HPDE6-E6E7 (cell line): Measurements from ENCODE around the gene ARHGAP42.
A peak's percentile ranks its signal among the peaks of the same experiment; 100 is the strongest.

Experiments used
- DNase-seq: peaks from one replicate; pipeline ENCODE4 v3.0.0; 2011; ENCODE audit warnings: missing footprints; ENCODE audit errors: extremely low spot score

ARHGAP42 gene

DNA sequence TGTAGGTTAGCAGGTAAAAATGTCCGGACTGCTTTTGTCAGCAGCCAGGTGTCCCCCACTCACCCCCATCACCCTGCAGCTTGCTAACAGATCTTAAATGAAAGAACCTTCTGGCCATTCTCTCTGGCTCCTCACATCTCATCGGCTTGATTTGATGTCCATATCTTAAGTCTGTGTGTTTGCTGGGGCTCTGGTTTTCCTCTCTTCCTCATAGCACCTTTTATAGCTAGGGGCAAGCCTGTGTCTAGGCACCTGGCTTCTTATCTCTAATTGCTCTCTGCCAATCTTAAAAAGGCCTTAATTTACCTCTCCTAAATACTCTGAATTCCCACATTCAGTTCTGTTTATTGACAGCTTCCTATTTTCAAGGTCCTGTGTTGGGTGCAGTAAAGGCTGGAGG, 72.0 kb downstream of the ARHGAP42 start:
- DNase-seq, result no peak

DNA sequence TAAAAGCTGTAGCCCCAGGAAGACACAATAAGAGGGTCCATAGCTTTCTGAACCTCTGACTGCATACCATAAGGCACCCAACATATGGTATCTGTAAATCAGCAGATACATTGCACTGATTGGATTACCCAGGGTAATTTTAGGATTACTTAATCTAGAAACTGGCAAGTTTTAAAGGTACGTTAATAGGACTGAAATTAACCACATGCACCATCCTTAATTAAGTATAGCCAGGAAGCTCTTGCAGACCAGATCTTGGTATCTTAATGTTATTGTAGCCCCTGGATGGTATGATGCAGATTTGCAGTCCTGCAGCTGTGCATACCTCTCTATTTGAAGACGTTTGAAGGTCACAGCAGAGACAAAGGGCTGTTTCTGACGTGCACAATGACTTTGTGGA, 72.8 kb downstream of the ARHGAP42 start:
- DNase-seq, result no peak

DNA sequence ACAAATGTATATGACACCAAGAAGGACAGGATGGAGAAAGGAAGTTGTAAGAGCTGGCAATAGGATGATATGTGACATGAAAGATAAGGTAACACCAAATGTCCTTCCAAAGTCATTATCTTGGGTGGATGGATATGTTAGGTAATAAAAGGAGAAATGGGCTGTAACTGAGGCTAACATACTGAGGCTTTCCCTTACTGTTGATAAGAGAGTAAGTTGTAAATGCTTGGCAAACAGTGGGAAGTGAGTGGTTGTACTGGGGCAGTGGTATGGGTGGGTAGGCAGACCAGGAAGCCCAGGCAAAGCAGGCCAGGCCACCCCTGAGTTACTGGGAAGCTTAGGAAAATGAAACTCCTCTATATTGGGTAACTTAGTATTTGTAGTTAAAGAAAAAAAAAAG, 73.7 kb downstream of the ARHGAP42 start:
- no peak for DNase-seq

DNA sequence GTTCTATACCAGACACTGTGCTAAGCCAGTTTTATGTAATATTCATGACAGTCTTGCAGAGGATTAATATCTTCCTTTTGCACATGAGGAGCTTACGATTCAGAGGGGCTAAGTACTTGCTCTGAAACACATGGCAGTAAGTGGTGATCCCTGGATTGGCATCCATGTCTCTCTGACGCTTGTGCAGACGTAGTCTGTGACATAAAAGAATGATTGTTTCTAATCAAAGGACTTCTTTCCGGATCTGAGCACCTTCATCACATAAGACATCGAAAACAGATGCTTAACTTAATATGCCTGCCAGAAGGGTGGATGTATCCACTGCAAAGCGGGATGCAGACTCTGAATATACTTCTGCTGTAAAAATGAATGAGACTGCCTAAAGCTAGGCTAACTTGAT, 74.8 kb downstream of the ARHGAP42 start:
- DNase-seq, result no peak

DNA sequence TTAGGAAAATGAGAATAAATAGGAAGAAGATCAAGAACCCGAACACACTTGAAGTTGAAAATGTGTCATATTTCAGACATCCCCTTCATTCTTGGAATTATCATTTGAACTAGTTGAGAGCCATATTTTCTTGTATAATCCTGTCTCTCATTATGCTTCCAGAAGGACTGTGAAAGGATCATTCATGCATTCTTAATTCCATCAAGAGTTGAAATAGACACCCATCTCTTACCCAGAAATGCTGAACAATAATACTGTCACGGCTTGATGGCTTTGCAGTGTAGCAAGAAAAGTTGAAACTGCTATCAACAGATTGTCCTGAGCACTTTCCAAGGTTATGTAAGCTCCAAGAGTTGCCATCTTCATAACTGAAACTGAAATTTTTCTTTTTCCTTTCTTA, 79.7 kb downstream of the ARHGAP42 start:
- no peak for DNase-seq

DNA sequence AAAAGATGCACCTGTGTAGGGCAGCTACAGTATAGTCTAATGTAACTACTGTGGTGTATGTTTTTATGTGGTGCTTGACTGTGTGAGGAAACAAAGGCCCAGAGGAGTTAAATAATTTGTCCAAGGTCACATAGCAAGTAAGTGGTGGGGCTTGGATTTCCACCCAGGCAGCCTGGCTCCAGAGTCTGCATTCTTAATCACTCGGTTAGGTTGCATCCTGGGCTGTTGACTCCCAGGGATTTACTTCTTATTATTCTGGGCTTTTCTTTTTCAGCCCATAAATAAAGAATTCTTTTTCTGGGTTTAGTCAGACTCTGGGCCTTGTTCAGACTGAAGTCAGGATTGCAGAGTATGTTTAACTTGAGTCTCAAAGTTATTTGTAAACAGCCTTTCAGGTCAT, 82.1 kb downstream of the ARHGAP42 start:
- DNase-seq, result no peak

DNA sequence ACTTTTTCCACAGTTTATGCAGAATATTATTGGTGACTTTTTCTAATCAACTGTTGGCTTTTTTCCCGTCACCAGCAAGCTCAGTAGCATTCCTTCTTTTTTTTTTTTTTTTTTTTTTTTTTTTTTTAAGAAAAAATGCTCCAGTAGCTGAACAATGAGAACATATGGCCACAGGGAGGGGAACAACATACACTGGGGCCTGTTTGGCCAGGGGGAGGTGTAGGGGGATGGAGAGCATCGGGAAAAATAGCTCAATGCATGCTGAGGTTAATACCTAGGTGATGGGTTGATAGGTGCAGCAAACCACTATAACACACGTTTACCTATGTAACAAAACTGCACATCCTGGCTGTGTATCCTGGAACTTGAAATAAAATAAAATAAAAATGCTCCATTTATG, 82.5 kb downstream of the ARHGAP42 start:
- no peak for DNase-seq

DNA sequence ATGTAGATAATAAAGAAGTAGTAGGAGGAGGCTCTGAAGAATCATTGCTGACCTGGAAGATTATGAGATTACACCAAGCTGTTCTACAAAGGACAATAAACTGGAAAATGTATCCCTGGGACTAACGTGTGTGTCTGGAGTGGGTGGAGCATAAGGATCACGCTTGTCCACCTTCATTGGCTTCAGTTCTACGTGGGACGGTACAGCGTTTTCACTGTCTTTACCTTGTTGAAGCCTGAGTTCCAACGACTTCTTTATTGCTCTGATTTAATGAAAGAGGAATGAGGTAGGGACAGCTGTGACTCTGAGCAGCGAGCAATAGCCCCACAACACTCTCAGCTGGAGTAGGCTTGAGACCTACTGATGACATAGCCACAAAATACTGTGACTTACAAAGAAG, 87.0 kb downstream of the ARHGAP42 start:
- no peak for DNase-seq

DNA sequence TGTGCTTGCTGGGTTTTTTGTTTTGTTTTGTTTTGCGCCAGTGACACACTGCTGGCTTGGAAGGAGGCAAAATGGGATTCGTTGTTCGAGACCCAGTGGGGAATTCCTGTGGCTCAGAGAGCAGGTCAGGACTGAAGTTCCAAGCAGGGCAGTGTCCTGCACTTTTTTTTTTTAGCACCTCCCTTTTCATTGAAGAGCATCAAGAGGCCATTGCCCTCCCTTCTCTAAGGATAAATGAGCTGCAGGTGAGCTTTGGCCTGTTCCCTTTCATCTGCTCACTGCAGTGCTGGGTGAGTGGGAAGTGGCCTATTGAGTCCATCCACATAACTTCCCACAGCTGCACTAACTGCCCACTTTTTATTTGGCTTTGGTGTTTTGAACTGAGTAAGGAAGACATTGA, 87.8 kb downstream of the ARHGAP42 start:
- DNase-seq, result no peak

DNA sequence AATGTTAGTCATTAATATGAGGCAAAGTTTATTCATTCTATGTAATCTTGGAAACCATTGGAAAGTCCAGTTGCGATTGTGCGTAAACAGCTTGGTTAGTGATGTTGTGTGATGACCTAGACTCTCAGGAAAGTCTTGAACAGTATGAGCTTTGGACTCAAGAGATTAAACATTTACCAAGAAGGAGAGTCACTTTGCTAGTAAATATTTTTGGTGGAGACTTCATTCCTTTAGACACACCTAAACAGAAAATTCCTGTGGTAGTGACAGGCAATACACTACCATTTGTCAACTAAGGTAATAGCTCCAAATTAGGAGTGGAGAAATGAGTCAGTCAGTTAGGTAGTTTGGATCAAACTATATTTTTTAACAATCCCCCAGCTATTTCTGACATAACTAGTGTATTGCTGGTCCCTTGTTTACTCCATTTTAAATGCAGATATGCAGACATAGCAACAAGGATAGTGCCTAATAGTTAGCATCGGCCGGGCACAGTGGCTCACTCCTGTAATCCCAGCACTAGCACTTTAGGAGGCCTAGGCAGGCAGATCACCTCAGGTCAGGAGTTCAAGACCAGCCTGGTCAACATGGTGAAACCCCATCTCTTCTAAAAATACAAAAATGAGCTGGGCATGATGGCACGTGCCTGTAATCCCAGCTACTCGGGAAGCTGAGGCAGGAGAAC, 89.3 kb downstream of the ARHGAP42 start:
- DNase-seq, result peak; percentile 49

DNA sequence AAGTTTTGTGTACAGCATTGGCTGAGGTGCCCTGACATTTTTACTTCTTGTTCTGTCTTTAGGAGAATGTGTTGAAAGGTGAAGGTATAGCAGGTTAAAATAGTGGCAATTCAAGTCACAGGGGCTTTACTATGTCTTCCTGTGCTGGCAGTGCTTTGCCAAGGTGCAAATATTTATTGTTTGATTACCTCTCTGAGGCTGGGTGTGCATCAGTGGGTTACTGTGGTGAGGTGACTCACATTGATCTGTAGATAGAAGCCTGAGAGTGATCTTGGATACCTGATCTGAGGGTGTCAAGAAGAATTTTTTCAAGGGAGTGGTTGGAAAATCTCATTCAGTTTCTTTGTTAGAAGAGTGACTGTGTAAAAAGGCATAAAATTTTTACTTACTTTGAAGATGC, 90.0 kb downstream of the ARHGAP42 start:
- DNase-seq, result peak; percentile 61

DNA sequence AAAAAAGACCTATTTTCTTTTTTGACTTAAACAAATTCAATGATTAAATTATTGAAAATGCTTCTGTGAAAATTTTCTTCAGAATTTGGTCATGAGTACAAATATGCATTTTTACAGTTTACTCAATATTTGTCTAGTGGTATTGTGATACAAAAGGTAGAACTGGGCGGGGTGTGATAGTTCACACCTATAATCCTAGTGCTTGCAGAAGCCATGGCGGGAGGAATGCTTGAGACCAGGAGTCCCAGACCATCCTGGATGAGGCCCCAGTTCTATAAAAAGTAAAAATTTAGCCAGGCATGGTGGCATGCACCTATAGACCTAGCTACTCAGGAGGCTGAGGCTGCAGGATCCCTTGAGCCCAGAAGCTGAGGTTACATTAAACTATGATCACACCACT, 90.6 kb downstream of the ARHGAP42 start:
- DNase-seq, result no peak

DNA sequence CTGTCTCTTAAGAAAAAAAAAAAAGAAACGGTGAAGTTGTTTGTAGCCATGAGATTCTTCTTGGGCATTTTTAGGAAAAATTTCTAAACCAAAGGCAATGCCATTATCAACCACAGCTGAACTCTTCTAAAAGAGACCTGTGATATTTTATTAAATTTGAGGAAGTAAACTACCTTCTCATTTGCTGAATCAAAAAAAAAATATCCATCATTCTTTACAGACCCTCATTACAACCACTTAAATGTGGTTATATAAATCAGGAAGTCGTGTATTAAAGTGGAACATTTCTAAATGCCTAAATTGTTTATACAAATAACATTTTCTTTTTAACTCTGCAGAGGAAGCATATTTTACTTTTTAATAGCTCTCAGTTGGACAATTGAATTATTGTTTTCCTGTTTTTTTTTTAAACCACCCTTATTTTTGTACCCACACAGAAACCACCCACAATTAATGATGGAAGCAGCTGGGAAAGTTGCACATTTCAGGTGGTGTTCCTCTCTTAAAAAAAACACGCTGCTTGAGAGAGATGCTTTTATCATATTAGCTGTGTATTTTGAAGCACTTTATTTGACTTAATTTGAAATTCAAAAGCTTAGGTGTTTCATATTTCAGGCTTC, 91.2 kb downstream of the ARHGAP42 start:
- no peak for DNase-seq

DNA sequence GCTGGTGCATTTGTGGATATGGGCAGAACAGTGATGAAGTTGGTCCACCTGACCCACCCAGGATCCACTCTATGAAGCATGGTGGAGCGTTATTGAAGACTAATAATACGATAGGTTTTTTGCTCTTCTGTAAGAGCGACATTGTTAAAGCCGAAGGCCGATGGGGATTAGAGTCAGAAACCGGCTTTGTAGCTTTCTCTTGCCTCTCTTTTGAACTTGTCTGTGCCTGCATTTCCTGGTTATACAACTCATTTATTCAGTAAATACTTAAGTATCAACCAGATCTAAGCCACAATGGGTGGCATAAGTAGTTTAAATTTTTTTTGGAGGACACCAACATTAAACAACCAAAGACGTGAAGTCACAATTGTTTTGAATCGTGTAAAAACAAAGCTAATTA, 93.4 kb downstream of the ARHGAP42 start:
- DNase-seq, result no peak

DNA sequence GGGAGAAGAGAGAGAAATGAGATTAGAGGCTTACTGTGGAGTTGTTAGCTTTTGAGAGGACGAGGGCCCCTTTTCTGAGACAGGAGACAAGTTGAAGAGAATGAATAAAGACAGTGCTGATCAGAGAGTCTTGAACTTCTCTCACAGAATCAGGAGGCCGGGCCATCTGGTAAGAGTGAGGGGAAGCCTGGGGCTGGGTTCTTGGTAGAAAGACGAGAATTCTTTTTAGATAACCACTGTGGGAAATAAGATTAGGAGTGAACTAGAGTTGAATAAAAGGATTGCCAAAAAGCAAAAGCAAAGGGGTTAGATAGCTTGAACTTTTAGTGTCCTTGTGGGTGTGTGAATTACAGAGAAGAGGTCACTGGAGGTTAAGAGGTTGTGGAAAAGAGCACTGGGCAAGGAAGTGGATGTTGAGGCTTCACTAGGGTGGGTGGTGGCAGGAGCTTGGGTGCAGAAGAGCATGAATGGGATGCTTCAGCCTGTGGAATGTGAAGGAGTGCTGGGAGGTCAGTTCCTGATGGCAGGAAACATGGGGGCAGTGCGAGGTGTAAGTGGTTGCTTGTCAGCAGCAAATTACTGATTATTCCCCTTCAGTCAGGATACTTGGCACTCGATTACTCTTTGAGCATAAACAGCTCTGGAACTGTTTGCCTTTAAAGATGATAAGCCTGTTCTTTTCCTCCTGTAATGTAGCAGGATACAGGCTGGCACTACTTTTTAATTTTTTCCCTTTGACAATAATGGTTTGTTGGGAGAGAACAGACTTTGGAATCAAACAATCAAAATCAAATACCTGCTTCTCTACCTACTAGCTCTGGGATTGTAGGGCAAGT, 98.3 kb downstream of the ARHGAP42 start:
- DNase-seq, result no peak

DNA sequence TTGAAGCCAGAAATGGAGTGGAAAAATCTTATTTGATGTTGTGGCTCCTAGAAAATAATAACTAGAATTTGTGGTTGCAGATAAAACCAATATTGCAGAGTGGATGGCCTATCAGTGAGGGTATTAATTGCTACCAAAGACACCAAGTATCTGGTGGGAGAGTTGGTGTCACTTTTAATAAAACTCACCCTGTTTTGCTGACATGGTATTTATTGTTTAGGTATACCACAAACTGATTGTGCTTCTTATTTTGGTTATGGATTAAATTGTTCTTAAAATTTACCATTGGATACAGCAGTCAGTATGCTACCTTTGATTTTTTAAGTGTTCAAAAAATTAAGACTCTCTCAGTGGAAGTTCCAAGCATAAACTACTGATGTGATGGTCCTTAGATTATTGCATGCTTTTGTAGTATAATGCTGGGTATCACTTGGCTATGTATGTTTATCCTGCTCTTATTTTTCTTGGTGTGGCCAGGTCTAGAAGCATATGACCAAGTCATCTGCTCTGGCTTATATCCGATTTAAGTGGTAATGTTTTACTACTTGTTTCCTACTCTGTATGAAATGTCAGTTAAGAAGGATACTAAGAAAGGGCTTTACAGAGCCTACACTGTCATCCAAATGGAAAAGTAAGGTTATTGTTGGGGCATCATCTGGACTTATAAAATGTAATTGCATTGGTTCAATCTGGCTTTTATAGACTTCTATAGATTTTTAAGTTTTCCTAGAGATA, 101.6 kb downstream of the ARHGAP42 start:
- DNase-seq, result no peak

DNA sequence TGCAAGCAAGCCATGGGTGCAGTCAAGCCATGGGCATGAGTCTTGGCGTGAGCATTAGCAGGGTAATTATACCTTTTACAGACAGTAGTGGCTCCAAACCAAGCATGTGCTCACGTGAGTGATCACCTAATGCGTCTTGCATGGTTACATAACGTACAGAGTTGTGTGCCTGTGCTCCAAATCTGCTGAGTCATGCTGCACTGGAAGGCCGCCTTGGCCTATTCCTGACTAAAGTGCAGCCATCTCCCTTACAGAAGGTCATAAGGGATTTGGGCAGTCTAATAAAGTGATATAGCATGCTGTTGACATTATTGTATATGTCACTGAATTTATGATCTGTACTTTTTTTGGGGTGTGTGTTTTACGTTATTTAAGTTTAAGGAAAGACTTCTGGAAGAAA, 102.4 kb downstream of the ARHGAP42 start:
- no peak for DNase-seq

DNA sequence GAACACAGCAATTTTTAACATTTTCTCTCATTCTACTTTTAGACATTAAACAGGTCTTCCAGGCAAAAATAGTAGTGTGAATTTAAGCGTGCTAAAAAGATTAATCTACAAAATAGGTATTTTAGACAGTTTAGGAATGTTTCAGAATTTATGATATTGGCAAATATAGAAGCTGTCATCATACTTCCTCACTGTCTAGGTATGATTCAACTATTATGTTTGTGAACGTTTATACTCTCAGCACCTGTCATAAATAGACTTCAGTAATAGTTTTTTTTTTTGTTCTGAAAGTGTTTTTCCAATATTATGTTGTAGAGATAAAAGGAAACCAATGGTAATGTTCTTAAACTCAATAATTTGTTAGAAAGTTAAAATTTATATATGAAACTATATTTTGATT, 103.0 kb downstream of the ARHGAP42 start:
- DNase-seq, result no peak

DNA sequence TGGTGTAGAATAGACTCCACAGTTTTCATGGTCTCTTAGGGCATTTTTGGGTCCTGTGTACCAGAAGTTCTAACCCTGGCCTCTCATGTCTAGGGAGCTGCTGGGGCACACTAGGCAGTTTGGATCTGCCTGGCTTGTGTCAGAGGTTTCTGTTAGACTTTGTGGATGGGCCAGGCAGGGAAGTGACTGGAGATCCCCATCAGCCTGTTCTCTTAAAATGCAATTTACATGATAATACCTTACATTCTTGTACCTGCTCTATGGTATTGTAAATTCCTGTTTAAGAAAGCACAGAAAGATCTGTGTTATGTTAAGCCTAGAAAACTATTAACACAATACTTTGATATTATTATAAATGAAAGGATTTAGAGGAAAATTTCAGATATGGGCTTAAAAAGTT, 104.0 kb downstream of the ARHGAP42 start:
- no peak for DNase-seq

DNA sequence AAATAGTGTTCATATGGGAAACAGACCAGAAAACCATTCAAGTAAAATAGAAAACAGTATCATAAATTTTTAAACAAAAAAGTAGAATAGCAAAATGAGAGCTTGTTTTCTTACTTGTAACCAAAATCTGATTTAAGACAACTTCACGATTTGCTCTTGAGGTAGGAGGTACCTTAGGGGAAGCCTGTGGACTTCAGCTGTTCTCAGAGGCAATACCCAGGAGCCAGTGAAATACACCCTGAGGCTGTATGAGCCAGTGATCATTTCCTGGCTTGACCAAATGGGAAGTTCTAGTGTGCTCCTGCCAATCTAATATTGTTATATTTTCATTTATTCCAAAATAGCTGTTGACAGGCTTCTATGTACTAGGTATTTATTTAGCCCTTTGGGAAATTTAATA, 104.8 kb downstream of the ARHGAP42 start:
- DNase-seq, result peak; percentile 28

DNA sequence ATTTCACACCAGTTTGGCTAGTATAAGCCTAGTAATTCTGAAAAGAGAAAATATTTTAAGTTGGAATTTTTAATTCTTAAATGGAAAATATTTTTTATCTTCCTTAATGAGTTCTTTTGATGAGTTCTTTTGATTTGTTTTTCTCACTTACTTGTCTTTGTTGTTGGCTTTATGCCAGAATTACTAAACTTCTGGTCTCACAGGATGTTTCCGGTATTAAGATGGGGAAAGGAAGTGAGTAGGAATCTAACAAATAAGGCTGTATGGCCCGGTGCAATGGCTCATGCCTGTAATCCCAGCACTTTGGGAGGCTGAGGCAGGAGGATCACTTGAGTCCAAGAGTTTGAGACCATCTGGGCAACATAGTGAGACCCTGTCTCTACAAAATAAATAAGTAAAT, 106.4 kb downstream of the ARHGAP42 start:
- no peak for DNase-seq

DNA sequence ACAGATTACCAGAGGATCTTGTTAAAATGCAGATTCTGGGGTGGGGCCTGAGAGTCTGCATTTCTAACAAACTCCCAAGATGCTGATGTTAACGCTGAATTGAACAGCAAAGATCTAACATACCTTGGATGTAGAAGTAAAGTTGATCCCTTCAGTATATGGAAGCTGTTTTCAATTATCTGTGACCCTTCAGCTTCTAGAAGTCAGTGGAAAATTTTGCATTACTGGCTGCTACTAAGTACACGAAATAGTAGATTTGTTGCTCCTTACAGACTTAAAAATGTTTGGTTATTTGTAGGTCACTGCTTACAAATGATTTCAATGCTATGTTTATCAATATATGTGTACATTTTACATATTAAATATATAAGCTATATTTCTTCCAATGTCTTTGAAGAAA, 107.4 kb downstream of the ARHGAP42 start:
- no peak for DNase-seq
